Measurements from ENCODE around the gene CADPS2. TPM values are rescaled to one million over a fixed set of nuclear protein-coding genes. Genes with fewer than 3 reads are reported as not detected.

Gene CADPS2
- total RNA-seq, 2 donors from 2014 or later = 16.4 to 32.5 TPM

GRCh38 chr7:122790132-122790531, 96.1 kb downstream of the CADPS2 start:
- DNase-seq (ENCODE audit: low spot score) = no peak
- no peak overlapping the region for H3K4me3 ChIP-seq
- no peaks in the 10 kb centered on the region for H3K4me1 ChIP-seq (ENCODE audit: control insufficient read depth in 1 of 2, low read depth in 2 of 2)
- TF ChIP-seq, protein P1, sequence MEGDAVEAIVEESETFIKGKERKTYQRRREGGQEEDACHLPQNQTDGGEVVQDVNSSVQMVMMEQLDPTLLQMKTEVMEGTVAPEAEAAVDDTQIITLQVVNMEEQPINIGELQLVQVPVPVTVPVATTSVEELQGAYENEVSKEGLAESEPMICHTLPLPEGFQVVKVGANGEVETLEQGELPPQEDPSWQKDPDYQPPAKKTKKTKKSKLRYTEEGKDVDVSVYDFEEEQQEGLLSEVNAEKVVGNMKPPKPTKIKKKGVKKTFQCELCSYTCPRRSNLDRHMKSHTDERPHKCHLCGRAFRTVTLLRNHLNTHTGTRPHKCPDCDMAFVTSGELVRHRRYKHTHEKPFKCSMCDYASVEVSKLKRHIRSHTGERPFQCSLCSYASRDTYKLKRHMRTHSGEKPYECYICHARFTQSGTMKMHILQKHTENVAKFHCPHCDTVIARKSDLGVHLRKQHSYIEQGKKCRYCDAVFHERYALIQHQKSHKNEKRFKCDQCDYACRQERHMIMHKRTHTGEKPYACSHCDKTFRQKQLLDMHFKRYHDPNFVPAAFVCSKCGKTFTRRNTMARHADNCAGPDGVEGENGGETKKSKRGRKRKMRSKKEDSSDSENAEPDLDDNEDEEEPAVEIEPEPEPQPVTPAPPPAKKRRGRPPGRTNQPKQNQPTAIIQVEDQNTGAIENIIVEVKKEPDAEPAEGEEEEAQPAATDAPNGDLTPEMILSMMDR (IDR thresholded peaks at IDR 0.05) = no peak
- H3K27me3 ChIP-seq (replicated peaks; ENCODE audit: insufficient read depth) = no peaks in the 10 kb centered on the region
- H3K9me3 ChIP-seq = no peaks in the 10 kb centered on the region
- ATAC-seq (ENCODE audit: insufficient number of reproducible peaks, low FRiP score, low read depth) = no peak
- H3K36me3 ChIP-seq = no peaks in the 10 kb centered on the region
- H3K27ac ChIP-seq = no peak overlapping the region

DNA sequence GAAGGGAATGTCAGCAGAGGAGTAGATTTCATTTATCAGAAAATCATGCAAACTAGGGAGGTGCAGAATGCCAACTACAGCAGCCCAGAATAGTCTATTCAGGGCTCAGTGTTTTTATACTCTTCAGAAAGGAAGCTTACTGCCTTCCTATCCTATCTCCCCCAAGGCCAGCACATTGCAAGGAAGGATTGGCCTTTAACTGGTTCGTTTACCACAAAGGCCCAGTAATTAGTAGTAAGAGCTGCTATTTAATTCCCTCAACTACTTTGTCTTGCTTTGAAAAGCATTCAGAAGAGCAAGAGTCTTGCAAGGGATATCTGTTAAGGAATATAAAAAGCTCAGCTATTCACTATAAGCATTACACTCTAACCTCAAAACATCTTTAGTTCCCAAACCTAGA, 97.1 kb downstream of the CADPS2 start:
- Histone ChIP-seq H3K36me3 (no peaks in the 10 kb centered on the region), H3K27me3 (replicated peaks; ENCODE audit: insufficient read depth) (no peaks in the 10 kb centered on the region), H3K4me3 (no peak overlapping the region), H3K4me1 (ENCODE audit: control insufficient read depth in 1 of 2, low read depth in 2 of 2) (no peaks in the 10 kb centered on the region), H3K9me3 (no peaks in the 10 kb centered on the region), H3K27ac (no peak overlapping the region)
- TF ChIP-seq, protein P1 (IDR thresholded peaks at IDR 0.05) = no peak
- no peak for DNase-seq (ENCODE audit: low spot score)
- no peak for ATAC-seq (ENCODE audit: insufficient number of reproducible peaks, low FRiP score, low read depth)

DNA sequence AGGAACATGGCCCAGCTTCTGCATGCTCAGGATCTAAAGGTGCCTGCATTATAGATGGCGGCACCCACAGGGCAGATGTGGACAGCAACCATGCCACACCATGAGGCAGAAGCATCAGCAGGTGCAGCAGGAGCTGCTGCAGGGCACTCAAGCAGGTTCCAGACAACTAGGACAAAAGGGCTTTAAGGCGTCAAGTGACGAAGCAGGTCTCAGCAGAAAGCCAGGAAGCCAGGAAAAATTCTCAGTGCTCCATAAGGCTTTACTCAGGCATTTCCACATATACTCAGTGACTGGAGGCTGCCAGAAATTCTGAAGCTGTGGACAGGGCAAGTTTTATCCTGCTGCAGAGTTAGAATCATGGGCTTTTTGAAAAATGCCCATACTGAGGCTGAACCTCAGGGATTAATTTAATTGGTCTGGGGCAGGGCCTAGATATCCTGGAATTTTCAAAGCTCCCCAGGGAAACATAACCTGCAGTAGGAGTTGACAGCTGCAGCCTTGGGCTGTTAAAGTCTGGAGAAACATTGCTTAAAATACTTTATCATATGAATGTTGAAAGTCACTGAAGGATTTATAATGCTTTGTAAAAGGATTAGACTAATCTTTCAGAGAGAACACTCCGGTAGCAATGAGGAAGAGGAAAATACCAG, 115.4 kb downstream of the CADPS2 start:
- TF ChIP-seq, protein P1 (IDR thresholded peaks at IDR 0.05) = no peak
- ATAC-seq (ENCODE audit: insufficient number of reproducible peaks, low FRiP score, low read depth) (no peak), DNase-seq (ENCODE audit: low spot score) (no peak)
- H3K27ac ChIP-seq = no peak overlapping the region
- H3K9me3 ChIP-seq = no peaks in the 10 kb centered on the region
- H3K4me1 ChIP-seq (ENCODE audit: control insufficient read depth in 1 of 2, low read depth in 2 of 2) = peaks cover 0 to 4% of the 10 kb centered on the region in 2 donors
- H3K36me3 ChIP-seq = no peaks in the 10 kb centered on the region
- H3K4me3 ChIP-seq = no peak overlapping the region
- H3K27me3 ChIP-seq (replicated peaks; ENCODE audit: insufficient read depth) = no peaks in the 10 kb centered on the region

DNA sequence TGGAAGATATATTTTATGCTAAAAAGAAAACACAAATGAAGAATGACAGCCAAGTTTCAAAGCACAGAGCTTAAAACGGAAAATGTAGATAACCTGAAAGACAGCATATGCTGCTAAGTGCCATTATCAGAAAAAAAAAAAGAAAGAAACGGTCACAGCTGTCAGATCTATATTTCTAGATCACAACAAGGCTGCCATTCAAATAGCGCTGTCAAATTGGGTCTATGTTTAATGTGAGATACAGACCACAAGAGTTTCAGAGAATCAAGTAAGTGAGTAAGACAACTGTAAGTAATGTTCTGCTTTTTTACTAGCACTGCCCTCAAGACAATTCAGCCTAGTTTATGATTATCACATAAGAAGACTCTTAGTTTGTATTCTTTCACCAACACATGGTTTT, 117.4 kb downstream of the CADPS2 start:
- Histone ChIP-seq H3K9me3 (no peaks in the 10 kb centered on the region), H3K27me3 (replicated peaks; ENCODE audit: insufficient read depth) (no peaks in the 10 kb centered on the region), H3K4me3 (no peak overlapping the region), H3K27ac (no peak overlapping the region), H3K4me1 (ENCODE audit: control insufficient read depth in 1 of 2, low read depth in 2 of 2) (peaks cover 0 to 4% of the 10 kb centered on the region in 2 donors), H3K36me3 (no peaks in the 10 kb centered on the region)
- no peak for ATAC-seq (ENCODE audit: insufficient number of reproducible peaks, low FRiP score, low read depth)
- DNase-seq (ENCODE audit: low spot score) = no peak
- TF ChIP-seq, protein P1 (IDR thresholded peaks at IDR 0.05) = no peak

GRCh38 chr7:122767339-122767738, 118.9 kb downstream of the CADPS2 start:
- no peak overlapping the region for H3K27ac ChIP-seq
- no peaks in the 10 kb centered on the region for H3K36me3 ChIP-seq
- peaks cover 0 to 4% of the 10 kb centered on the region in 2 donors for H3K4me1 ChIP-seq (ENCODE audit: control insufficient read depth in 1 of 2, low read depth in 2 of 2)
- H3K4me3 ChIP-seq = no peak overlapping the region
- DNase-seq (ENCODE audit: low spot score) (no peak), ATAC-seq (ENCODE audit: insufficient number of reproducible peaks, low FRiP score, low read depth) (no peak)
- TF ChIP-seq, protein P1 (IDR thresholded peaks at IDR 0.05) = no peak
- H3K9me3 ChIP-seq = no peaks in the 10 kb centered on the region
- H3K27me3 ChIP-seq (replicated peaks; ENCODE audit: insufficient read depth) = no peaks in the 10 kb centered on the region
